GM08714 (cell line): Measurements from ENCODE around the gene TPM1.

Experiments used
- H3K4me3 ChIP-seq: fragments of 200-500 bp; sonication (Bioruptor generic); 2 replicates; pipeline ENCODE4 v1.5.1; 2014; ENCODE audit warnings: mild to moderate bottlenecking, low read length, inconsistent platforms
- ZNF274 ChIP-seq: IDR thresholded peaks from 2 replicates; pipeline ENCODE4 v1.6.1; 2012; ENCODE audit warnings: mild to moderate bottlenecking, low read depth, low read length

Gene TPM1

DNA sequence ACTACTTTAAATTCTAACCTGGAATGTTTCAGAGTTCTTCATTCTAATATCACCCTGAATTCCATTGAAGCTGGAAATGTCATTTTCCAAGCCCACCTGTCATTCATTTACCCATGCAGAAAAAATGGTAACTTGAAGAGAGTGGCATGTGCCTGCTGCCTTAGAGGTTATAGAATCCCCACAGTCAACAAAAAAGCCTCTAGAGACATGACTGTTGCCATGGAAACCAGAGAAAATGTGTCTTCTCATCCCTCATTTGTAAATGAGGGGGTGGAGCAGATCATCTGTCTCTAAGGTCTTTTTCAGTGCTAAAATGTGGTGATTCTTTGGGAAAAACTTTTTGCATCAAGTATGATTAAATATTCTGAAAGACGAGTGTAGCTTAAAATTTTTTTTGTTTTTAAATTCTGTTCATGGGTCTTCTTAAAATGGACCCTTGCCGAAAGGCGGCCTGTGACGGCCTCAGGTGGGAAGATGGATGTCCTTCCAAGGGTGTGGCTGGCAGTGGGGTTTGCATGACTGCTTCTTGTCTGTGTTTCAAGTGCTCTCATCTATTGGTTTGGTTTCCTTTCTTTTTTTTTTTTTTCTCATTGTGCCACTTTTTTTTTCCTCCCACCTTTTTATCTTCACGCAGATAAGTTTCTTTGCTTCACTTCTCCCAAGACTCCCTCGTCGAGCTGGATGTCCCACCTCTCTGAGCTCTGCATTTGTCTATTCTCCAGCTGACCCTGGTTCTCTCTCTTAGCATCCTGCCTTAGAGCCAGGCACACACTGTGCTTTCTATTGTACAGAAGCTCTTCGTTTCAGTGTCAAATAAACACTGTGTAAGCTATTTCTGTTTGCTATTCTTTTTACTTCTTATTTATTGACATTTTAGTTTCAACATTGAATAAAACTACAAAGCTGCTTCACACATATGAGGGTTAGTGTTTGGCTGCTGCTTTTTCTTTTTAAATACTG lies 23.0 kb downstream of the TPM1 start:
- TF ChIP-seq ZNF274 = no peak
- H3K4me3 ChIP-seq = no peak overlapping the region

- TF ChIP-seq ZNF274 = no peak
Measured at GRCh38 chr15:63066272-63066671, 23.7 kb downstream of the TPM1 start.

GRCh38 chr15:63067306-63067705 lies 24.8 kb downstream of the TPM1 start:
- no peak for TF ChIP-seq ZNF274
- no peak overlapping the region for H3K4me3 ChIP-seq

More at GRCh38 chr15:63066272-63066671, 23.7 kb downstream of the TPM1 start:
- no peak overlapping the region for H3K4me3 ChIP-seq

DNA sequence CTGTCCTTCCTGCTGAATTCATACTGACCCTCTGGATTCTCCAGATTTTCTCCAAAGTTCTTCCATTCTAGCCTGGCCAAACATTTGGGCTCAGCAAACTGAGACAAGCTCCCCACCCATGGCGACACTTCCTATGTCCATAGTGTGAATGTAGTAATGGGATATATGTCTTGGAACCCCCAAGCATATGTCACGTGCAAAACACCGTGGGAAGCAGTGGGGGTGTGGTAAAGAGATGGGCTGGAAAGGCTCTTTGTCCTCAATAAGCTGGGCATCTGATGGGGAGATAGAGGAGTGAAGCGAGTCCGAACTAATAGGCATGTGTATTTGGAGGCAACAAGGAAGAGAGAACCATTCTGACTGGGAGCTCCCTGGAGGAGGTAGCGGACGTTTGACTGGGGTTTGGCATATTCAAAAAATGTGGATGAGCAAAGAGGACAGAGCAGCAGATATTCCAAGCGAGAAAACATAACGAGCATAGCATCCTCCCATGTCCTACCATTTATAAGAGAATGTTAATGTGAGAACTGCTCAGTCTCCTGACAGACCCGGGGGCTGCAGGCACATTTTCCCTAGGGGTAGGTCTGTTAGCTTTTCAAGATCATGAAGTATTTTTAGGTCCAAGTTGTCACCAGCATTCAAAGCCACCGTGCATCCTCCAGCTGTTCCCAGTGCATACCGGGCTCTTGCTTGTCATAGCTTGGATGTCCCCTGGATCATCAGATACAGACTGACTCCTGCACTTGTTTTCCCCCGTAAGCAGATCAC lies 25.6 kb downstream of the TPM1 start:
- TF ChIP-seq ZNF274 = no peak
- no peak overlapping the region for H3K4me3 ChIP-seq

DNA sequence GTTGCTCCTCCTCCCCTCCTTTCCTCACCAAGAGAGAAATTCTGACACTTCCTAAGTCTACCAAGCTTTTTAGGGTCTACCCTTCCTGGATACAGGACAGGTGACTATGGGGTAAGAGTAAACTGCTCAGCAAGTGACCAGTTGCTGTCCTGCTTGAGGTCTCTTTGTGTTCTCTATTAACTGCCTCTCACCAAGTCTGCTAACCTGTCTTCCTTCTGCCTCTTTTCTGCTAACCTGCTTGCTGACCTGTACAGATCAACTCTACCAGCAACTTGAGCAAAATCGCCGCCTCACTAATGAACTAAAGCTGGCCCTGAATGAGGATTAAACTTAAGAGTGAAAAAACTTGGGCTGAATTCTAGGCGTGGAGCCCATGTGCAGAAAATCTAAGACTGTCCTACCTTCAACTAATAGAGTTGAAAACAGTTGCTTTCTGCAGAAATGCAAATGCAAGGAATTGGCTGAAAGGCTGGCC lies 27.1 kb downstream of the TPM1 start:
- no peak for TF ChIP-seq ZNF274
- H3K4me3 ChIP-seq = no peak overlapping the region

DNA sequence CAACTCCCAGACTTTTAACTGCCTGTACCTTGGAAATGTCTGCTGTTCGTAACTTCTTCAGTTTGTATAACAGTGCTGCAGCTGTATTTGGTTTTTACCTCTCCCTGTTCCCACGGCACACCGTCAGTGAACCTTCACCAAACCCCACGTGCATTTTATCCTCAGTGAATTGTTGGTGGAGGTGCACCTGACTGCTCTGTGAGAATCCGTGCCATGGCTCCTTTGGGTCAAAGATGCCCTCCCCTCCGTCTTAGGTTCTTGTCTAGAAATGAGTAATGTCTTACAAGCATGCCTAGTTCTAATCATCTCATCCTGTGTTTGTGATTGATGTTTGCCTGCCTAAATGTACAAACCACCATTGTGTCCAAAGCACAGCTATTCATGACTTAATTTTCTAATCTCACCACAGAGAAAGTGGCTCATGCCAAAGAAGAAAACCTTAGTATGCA lies 28.2 kb downstream of the TPM1 start:
- TF ChIP-seq ZNF274 = no peak
- H3K4me3 ChIP-seq = no peak overlapping the region

DNA sequence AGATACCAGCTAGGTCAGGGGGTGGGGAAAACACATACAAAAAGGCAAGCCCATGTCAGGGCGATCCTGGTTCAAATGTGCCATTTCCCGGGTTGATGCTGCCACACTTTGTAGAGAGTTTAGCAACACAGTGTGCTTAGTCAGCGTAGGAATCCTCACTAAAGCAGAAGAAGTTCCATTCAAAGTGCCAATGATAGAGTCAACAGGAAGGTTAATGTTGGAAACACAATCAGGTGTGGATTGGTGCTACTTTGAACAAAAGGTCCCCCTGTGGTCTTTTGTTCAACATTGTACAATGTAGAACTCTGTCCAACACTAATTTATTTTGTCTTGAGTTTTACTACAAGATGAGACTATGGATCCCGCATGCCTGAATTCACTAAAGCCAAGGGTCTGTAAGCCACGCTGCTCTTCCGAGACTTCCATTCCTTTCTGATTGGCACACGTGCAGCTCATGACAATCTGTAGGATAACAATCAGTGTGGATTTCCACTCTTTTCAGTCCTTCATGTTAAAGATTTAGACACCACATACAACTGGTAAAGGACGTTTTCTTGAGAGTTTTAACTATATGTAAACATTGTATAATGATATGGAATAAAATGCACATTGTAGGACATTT lies 28.9 kb downstream of the TPM1 start:
- TF ChIP-seq ZNF274 = no peak
- no peak overlapping the region for H3K4me3 ChIP-seq

DNA sequence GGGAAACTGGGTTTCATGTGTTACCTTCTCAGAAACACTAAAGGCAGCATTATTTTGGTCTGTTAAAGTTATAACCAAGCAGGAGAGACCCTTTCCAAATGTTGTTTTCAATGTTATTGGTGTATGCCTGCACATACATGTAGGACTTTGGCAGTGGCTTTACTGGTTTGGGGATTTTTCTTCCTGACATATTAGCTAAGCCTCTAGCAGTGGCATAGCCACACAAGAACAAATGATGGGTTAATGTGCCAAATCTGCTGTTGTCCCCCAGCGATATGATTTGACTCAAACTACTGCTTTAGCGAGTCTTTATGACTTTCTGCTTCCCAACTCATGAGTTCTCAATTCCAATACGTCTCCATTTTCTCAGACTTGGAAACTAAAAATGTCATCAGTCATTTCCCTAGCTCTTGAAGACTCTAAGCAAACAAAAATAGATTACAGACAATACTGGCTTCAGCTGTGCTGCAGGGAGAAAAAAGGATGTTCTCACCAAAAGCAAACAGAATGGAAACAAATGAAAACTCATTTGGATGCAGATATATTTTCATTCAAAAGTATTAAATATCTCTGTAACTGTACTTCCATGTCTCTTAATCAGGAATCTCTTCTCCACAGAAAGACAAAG lies 29.6 kb downstream of the TPM1 start:
- no peak for TF ChIP-seq ZNF274
- H3K4me3 ChIP-seq = no peak overlapping the region

- no peak overlapping the region for H3K4me3 ChIP-seq
- TF ChIP-seq ZNF274 = no peak
Measured at GRCh38 chr15:63072809-63073277, 30.3 kb downstream of the TPM1 start.

GRCh38 chr15:63073497-63074172 lies 31.1 kb downstream of the TPM1 start:
- no peak overlapping the region for H3K4me3 ChIP-seq
- TF ChIP-seq ZNF274 = no peak

DNA sequence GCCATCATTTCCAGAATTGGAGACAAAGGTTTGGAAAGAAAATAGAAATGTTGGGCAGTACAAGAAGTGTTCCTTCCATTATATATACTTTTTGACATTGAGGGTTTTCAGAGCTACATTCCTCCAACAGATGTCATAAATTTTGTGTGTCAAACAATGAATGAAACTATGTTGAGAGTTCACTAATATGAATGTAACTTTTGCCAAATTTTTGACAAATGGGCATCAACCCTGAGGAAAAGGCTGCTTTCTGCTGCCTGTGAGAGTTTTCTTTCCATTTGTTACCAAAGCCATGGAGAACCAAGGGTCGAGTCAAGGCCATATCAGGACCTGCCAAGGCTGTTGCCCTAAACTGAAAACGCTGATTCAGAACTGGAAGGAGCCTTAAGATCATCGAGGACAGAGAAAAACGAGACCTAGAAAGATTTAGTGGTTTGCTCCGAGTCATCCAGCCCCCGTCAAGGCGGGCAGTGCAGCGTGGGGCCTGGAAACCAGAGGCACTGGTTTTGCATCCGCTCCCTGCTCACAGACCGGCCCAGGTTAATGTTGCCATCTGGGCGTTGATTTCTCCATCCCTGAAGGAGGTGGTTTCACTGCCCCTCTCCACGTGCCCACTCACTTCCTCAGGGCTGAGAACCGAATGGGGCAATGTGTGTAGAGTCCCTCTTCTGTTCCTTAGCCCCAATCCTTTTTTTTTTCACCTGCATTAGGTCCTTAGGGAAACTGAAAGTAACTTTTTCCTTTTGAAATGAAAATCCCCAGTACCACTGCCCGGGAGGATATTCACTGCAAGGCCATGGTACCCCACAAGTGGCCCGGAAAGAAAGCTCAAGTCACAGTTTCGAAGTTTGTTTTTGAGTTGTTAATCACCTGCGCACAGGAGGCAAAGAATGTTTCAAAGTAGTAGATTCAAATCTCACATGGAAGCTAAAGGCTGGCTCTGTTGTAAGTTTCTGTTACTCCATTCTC lies 32.8 kb downstream of the TPM1 start:
- H3K4me3 ChIP-seq = no peak overlapping the region
- no peak for TF ChIP-seq ZNF274

- no peak overlapping the region for H3K4me3 ChIP-seq
- no peak for TF ChIP-seq ZNF274
Measured at GRCh38 chr15:63075984-63076713, 33.6 kb downstream of the TPM1 start.

GRCh38 chr15:63076714-63077046 lies 34.1 kb downstream of the TPM1 start:
- TF ChIP-seq ZNF274 = no peak
- H3K4me3 ChIP-seq = no peak overlapping the region
